ENCODE measurements around the gene ERMN.
"Not testable (repeated sequence)": the region's sequence is repeated elsewhere in the genome, so short reads cannot be mapped to it uniquely, and the experiment has no call there.

The ERMN gene

DNA sequence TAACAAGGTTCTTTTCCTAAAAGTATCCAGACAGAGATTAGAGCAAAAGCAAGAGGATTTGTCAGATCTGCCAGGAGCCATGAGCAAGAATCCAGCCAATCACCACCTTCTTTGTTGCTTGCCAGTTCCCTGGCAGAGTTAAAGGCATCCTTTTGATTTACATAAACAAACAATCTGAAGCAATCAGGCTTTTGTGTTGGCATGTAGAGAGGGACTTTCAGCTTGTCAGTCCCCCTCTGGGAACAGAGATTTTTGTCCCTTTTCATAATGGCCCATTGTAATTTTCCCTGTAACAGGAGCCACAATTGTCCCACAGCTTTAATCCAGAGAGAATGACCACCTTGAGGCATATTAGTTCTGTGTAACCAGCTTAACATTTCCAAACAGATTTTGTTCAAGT is at the start of gene ERMN:
TSS of gene ERMN (minus strand) at position 39 of the 400 bp plus-strand sequence. CDS start 182 bp downstream, outside the sequence.
- DNase-seq (ENCODE audit: low spot score): peak; percentile 96

GRCh38 chr2:157375384-157375783 is 49.8 kb upstream of the ERMN start:
- DNase-seq (ENCODE audit: low spot score): no peak

- not testable (repeated sequence) for DNase-seq (ENCODE audit: low spot score)
Measured at GRCh38 chr2:157368508-157368907, 42.9 kb upstream of the ERMN start.

DNA sequence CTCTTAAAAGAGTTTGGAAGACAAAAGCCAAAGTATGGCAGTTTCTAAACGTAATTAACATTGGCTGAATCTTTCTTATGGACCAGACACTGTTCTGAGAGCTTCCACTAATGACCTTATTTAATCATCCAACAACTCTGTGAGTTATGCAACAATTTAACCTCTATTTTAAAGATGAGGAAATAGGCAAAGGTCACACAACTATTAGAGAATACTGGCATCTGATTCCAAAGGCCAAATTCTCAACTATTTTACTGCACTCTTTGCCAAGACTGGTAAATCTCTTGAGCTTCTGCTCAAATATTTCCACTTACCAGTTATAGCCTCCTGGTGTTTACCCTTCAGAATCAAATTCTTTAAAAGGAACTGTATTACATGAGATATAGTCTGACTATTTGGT is 42.1 kb upstream of the ERMN start:
- DNase-seq (ENCODE audit: low spot score): no peak

DNA sequence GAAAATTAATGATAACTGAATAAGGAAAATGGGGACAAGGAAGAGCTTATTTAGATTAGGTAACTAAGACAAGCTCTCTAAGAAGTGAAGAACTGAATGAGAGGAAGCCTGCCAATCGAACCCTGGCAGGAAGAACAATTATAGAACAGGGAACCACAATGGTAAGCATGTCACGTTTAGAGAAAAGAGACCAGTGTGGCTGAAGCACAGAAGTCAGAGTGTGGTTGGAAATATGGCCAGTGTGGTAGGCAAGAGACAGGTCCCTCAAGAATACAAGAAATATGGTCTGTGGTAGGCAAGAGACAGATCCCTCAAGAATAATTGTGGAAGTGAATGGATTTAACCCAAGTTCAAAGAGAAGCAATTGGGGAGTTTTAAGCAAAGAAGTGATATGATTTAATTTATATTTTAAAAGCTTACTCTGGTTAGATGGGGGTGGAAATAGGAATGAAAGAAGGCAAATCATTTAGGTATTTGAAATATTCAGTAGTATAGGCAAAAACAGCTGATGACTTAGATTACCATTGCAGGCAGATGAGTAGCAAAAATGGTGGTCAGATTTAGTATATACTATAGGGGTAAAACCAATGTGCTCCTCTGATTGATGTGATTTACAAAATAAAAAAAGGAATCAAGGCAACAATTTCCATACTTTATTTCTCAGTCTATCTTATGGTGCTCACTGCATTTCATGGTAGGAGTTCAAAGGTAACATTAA is 38.8 kb upstream of the ERMN start:
- DNase-seq (ENCODE audit: low spot score): no peak

DNA sequence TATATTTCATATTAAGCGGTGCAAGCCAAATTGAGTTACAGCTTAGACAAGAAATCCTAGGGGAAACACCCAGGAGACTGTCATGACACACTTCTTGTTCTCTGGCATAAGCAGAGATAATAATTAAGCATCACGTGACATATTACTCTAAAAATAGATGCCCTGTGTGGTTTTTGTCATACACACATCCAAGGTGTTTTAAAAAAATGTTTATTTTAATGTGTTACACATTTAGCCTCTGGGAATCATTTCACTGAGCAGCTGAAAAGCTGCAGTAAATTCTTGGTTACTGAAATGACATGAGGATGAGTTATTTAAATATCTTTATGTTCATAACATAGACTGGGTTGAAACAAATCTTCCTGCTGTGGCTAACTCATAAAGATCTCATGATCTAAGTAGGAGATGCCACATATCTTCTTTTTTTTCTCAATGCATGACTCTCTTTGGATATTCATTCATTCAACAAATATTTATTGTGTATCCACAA is 38.0 kb upstream of the ERMN start:
- peak; percentile 7 for DNase-seq (ENCODE audit: low spot score)

DNA sequence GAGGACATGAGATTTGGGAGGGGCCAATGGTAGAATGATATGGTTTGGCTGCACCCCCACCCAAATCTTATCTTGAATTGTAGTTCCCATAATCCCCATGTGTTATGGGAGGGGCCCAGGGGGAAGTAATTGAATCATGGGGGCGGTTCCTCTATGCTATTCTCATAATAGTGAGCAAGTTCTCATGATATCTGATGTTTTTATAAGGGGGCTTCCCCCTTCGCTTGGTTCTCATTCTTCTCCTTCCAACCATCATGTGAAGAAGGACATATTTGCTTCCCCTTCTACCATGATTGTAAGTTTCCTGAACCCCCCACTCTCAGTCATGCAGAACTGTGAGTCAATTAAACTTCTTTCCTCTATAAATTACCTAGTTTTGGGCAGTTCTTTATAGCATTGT is 37.0 kb upstream of the ERMN start:
- no peak for DNase-seq (ENCODE audit: low spot score)

DNA sequence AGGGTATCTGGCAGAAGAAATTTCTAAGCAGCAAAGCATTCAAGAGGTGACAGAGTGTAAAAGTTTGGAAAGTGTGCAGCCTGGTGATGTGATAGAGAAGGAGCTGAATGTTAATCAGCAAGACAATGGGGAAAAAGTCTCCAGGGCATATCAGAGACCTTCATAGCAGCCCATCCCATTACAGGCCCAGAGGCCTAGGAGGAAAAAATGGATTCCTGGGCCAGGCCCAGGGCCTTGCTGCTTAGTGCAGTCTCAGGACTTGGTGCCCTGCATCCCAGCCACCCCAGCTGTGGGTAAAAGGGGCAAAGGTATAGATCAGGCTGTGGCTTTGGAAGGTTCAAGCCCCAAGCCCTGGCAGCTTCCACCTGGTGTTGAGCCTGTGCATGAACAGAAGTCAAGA is 35.9 kb upstream of the ERMN start:
- no peak for DNase-seq (ENCODE audit: low spot score)

DNA sequence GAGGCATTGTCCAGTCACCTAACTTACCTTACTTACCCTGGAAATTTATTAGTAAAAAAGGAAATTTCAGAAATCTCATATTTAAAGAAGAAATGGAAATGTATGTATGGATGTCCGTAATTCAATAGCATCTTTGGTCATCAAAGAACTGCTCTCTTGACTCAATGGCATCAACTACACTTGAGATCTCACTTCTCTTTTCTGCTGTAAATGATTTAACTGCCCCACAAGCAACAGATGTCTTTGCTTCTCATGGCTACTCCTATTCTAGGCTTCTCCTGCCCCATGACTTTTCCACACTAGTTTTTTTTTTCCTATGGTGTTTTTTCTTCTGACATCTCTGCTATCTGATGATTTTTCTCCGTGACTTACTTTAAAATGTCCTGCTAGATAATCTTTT is 34.0 kb upstream of the ERMN start:
- DNase-seq (ENCODE audit: low spot score): no peak

GRCh38 chr2:157355618-157356017 is 30.0 kb upstream of the ERMN start:
- DNase-seq (ENCODE audit: low spot score): no peak

- no peak for DNase-seq (ENCODE audit: low spot score)
Measured at GRCh38 chr2:157349949-157350515, 24.4 kb upstream of the ERMN start.

DNA sequence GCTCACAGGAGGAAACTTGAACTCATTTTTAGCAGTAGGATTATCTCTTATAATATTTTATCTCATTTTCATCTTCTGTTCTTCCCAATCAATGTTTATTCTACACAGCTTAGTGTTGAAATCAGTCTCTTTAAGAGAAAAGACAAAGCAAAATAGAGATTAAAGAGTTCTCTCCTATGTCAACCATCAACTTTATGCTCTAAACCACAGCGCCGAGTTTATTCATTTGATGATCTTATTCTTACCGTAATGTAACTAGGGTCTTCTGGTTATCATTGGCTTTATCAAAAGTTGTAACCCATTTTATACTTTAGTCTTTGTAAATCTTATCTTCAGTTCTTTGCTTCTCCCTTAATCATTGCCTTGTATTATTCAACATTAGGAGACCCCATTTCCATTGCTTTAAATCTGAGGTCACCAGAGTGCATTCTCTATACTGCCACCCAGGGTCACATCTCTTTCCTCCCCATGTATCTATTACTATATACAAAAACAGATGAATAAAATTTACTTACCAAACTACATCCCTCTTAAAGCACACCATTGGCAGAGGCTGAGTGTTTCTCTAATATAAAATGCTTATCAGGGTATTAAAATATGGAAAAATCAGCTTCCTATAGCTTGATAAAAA is 22.8 kb upstream of the ERMN start:
- DNase-seq (ENCODE audit: low spot score): no peak

DNA sequence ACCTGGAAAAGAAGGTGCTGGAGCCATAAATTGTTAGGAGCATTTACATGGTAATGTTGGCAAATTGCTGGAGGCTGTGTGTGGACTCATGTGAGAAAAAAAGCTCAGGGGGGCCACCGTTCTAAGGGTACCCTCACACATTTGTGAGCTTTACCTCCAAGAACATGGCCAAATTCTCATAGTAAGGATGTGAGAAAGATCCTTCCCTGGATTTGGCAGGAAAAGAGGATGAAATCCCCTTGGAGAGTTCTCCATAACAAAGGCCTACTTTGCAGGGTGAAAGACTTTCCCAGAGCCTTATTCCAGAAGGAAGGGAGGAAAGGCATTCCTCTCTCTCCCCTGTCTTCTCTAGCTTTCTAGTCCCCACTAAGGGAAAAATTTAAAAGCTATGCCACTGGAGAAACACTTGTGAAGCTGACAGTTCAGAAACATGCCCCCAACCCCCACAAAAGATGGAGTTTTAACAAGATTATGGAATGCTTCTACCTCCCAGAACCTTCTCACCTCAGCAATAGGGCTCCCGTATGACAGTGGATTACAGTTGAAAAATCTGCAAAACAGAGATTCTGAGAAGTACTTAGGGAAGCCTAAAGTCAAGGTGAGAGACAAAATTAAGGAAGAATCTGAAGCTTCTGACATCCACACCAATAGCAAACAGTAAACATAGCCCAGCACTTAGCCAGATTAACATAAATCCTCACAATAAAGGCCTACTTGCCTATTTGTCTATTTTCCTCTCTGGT is 20.2 kb upstream of the ERMN start:
- no peak for DNase-seq (ENCODE audit: low spot score)

GRCh38 chr2:157341381-157341780 is 15.8 kb upstream of the ERMN start:
- DNase-seq (ENCODE audit: low spot score): not testable (repeated sequence)

GRCh38 chr2:157339965-157340655 is 14.5 kb upstream of the ERMN start:
- DNase-seq (ENCODE audit: low spot score): no peak

DNA sequence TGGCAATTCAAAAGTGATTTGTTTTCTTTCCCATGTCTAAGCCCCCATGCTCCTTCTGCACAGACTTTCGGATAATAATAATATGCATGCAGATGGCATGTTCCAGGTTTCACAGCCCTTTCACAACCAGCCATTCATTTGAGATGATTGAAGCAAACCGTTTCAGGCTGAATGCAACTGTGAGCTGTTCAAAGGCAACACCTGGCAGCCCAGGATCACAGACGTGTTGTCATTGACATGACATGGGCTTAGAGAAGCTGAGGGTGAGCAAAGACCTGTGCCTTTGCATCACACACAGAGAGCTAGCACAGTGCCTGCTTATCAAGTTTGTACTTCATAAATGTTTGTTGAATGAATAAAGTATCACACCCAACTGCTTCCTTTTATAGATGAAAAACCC is 12.4 kb upstream of the ERMN start:
- DNase-seq (ENCODE audit: low spot score): no peak

GRCh38 chr2:157336137-157337010 is 10.8 kb upstream of the ERMN start:
- peak; percentile 58 for DNase-seq (ENCODE audit: low spot score)

GRCh38 chr2:157334797-157335196 is 9.2 kb upstream of the ERMN start:
- peak; percentile 60 for DNase-seq (ENCODE audit: low spot score)

GRCh38 chr2:157334335-157334734 is 8.7 kb upstream of the ERMN start:
- no peak for DNase-seq (ENCODE audit: low spot score)

GRCh38 chr2:157333304-157334047 is 7.9 kb upstream of the ERMN start:
- DNase-seq (ENCODE audit: low spot score): no peak

Data from putamen (tissue), 1 donor.